Measurements from ENCODE around the gene GPRC5D. TPM values are rescaled to one million over a fixed set of nuclear protein-coding genes. Genes with fewer than 3 reads are reported as not detected.
A peak's percentile ranks its signal among the peaks of the same experiment; 100 is the strongest.

GPRC5D gene
- total RNA-seq, 3 donors from 2014 or later, result not detected

DNA sequence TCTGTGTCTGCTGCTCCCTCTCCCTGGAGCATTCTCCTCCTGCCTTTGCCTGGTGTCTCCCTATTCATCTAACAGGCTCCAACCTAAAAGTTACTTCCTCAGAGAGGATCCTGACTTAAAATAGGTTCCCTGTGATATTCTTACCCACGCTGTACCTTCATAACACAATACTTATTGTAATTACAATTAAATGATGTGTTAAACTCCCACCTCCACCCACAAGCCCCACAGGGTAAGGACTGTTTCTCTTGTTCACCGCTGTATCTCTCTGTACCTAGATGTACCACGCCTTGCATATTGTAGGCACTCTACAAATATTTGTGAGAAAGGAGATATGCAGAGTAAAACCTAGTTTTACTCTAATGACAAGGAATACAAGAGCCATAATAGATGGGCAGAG lies 43.1 kb upstream of the GPRC5D start:
- intact Hi-C loops (cut with DNase I, micrococcal nuclease), result no loop called here
- ATAC-seq (no peak), DNase-seq (no peak)
- Histone ChIP-seq H3K4me3 (no peak overlapping the region), H3K9me3 (no peaks in the 10 kb centered on the region), H3K36me3 (ENCODE audit: low read depth) (no peaks in the 10 kb centered on the region), H3K4me1 (ENCODE audit: low read depth) (peaks cover 11% of the 10 kb centered on the region)
- TF ChIP-seq, protein P1, sequence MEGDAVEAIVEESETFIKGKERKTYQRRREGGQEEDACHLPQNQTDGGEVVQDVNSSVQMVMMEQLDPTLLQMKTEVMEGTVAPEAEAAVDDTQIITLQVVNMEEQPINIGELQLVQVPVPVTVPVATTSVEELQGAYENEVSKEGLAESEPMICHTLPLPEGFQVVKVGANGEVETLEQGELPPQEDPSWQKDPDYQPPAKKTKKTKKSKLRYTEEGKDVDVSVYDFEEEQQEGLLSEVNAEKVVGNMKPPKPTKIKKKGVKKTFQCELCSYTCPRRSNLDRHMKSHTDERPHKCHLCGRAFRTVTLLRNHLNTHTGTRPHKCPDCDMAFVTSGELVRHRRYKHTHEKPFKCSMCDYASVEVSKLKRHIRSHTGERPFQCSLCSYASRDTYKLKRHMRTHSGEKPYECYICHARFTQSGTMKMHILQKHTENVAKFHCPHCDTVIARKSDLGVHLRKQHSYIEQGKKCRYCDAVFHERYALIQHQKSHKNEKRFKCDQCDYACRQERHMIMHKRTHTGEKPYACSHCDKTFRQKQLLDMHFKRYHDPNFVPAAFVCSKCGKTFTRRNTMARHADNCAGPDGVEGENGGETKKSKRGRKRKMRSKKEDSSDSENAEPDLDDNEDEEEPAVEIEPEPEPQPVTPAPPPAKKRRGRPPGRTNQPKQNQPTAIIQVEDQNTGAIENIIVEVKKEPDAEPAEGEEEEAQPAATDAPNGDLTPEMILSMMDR (IDR thresholded peaks at IDR 0.05), result no peak

DNA sequence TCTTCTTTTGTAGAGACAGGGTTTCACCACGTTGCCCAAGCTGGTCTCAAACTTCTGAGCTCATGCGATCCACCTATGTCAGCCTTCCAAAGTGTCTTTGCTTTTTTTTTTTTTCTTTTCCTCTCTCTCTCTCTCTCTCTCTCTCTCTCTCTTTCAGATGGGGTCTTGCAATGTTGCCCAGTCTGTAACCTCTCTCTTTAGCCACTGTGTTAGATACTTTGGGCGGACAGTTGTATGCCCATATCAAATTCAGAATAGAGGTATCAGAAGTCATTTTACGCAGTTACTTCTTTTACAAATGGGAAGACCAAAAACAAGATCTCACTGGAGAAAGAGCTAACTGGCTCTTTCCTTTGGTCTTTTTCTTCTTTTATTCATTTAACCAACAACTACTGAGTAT lies 41.4 kb upstream of the GPRC5D start:
- intact Hi-C loops (cut with DNase I, micrococcal nuclease), result no loop called here
- Histone ChIP-seq H3K4me3 (no peak overlapping the region), H3K36me3 (ENCODE audit: low read depth) (no peaks in the 10 kb centered on the region), H3K9me3 (no peaks in the 10 kb centered on the region), H3K4me1 (ENCODE audit: low read depth) (peaks cover 1% of the 10 kb centered on the region)
- TF ChIP-seq, protein P1 (IDR thresholded peaks at IDR 0.05), result no peak
- ATAC-seq, result no peak
- no peak for DNase-seq

DNA sequence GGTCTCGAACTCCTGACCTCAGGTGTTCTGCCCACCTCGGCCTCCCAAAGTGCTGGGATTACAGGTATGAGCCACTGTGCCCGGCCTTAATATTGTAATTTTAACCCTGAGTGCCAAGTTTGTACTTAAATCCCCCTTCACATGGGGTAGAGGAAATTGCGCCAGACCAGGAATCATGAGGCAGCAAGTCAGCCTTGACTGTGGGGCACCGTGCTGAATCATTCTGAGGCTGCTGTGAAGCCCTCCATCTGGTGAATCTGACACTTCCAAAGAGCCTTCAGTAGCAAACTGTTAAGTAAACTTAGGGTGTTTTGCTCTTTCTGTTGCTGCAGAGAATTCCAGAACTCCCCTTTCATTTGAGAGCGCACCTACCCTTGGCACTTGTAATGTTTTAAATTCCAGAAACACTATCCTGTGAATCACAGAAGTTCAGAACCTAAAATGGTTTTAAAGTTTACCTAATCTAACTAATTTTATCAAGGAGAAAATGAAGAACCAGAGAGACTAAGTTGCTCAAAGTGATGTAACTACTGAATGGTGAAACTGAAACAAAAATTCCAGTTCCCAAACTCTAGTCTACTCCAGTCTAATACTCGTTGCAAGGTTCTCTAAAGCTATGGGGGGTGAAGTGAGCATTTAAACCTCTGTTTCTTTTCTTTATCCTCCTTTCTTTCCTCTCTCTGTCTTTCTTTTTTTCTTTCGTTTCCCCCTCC lies 40.6 kb upstream of the GPRC5D start:
- no peaks in the 10 kb centered on the region for H3K4me1 ChIP-seq (ENCODE audit: low read depth)
- no peak overlapping the region for H3K4me3 ChIP-seq
- intact Hi-C loops (cut with DNase I, micrococcal nuclease), result no loop called here
- ATAC-seq, result peak; percentile 65
- TF ChIP-seq, protein P1 (IDR thresholded peaks at IDR 0.05), result no peak
- H3K9me3 ChIP-seq, result no peaks in the 10 kb centered on the region
- H3K36me3 ChIP-seq (ENCODE audit: low read depth), result no peaks in the 10 kb centered on the region
- peak in 1 of 3 donors; percentile 47 for DNase-seq

DNA sequence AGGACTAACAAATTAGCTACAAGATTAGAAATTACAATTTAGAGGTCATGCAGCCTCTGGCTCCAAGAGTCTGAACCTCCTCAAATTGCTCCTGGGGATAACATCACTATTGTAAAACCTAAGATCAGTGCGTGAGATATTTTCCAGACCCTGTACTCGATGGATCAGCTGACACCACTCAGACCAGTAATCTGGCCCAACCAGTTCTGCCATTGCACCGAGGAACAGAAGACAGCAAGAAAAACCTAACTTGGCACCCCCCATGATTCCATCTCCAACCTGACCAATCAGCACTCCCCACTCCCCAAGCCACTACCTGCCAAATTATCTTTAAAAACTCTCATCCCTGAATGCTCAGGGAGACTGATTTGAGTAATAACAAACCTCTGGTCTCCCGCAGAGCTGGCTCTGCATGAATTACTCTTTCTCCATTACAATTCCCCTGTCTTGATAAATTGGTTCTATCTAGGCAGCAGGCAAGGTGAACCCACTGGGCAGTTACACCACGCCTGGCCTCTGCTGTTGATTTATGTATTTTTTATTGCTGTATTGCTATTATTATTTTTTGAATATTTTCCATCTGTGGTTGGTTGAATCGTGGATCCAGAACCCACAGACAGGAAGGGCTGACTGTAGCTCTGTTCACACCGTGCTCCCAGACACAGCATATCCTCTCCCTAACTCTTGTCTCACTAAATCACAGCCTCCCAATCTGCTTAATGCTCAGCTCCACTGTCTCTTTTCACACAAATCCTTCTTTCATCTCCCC lies 38.9 kb upstream of the GPRC5D start:
- H3K4me1 ChIP-seq (ENCODE audit: low read depth), result no peaks in the 10 kb centered on the region
- ATAC-seq (peak; percentile 14), DNase-seq (no peak)
- no peaks in the 10 kb centered on the region for H3K36me3 ChIP-seq (ENCODE audit: low read depth)
- H3K4me3 ChIP-seq, result no peak overlapping the region
- intact Hi-C loops (cut with DNase I, micrococcal nuclease), result no loop called here
- H3K9me3 ChIP-seq, result no peaks in the 10 kb centered on the region
- TF ChIP-seq, protein P1 (IDR thresholded peaks at IDR 0.05), result no peak

DNA sequence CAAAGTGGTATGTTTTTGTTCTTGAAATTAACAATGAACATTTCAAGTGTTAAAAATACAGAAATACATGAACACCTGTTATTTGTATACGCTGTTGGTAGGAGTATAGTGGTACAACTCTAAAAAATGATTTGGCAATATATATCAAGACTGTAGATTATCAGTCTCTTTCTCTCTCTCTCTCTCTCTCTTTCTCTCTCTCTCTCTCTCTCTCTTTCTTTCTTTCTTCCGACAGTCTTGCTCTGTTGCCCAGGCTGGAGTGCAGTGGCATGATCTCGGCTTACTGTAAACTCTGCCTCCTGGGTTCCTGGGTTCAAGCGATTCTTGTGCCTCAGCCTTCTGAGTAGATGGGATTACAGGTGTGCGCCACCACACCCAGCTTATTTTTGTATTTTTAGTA lies 35.5 kb upstream of the GPRC5D start:
- DNase-seq (no peak), ATAC-seq (no peak)
- TF ChIP-seq, protein P1 (IDR thresholded peaks at IDR 0.05), result no peak
- intact Hi-C loops (cut with DNase I, micrococcal nuclease), result no loop called here
- no peak overlapping the region for H3K4me3 ChIP-seq
- H3K36me3 ChIP-seq (ENCODE audit: low read depth), result no peaks in the 10 kb centered on the region
- peaks cover 4% of the 10 kb centered on the region for H3K4me1 ChIP-seq (ENCODE audit: low read depth)
- H3K9me3 ChIP-seq, result no peaks in the 10 kb centered on the region
